ENCODE data around the gene SERPINA3.

Gene SERPINA3

GRCh38 chr14:94638961-94639817 is 27.0 kb downstream of the SERPINA3 start:
- H3F3A ChIP-seq (ENCODE audit: control insufficient read depth, insufficient read depth), result no peaks in the 10 kb centered on the region
- H3K4me2 ChIP-seq (ENCODE audit: low read length), result no peak overlapping the region
- no peaks in the 10 kb centered on the region for H3K27me3 ChIP-seq (ENCODE audit: control insufficient read depth, low read length)
- no peak overlapping the region for H3K27ac ChIP-seq (ENCODE audit: low read depth, low read length)
- H3K4me3 ChIP-seq (ENCODE audit: low read length), result no peak overlapping the region
- no peaks in the 10 kb centered on the region for H4K20me1 ChIP-seq (ENCODE audit: control insufficient read depth, insufficient read depth, low read depth, low read length)
- H3K79me2 ChIP-seq (ENCODE audit: control insufficient read depth, low read length), result no peaks in the 10 kb centered on the region
- TF ChIP-seq EZH2phosphoT487 (IDR thresholded peaks at IDR 0.05; ENCODE audit: borderline replicate concordance, low read length) (no peak), CTCF (IDR thresholded peaks at IDR 0.05; ENCODE audit: low read depth, low read length, poor library complexity, severe bottlenecking) (no peak)
- H3K4me1 ChIP-seq (ENCODE audit: control insufficient read depth, low read length), result no peaks in the 10 kb centered on the region
- no peaks in the 10 kb centered on the region for H3K9me2 ChIP-seq (replicated peaks; ENCODE audit: control insufficient read depth, low read length)
- H3K36me3 ChIP-seq (ENCODE audit: control insufficient read depth, low read length), result no peaks in the 10 kb centered on the region
- no peaks in the 10 kb centered on the region for H3K9me3 ChIP-seq (ENCODE audit: control insufficient read depth, insufficient read depth, low read length)

- Histone ChIP-seq H3K9me3 (ENCODE audit: control insufficient read depth, insufficient read depth, low read length) (no peaks in the 10 kb centered on the region), H3F3A (ENCODE audit: control insufficient read depth, insufficient read depth) (no peaks in the 10 kb centered on the region), H4K20me1 (ENCODE audit: control insufficient read depth, insufficient read depth, low read depth, low read length) (no peaks in the 10 kb centered on the region), H3K9me2 (replicated peaks; ENCODE audit: control insufficient read depth, low read length) (no peaks in the 10 kb centered on the region), H3K79me2 (ENCODE audit: control insufficient read depth, low read length) (no peaks in the 10 kb centered on the region), H3K27ac (ENCODE audit: low read depth, low read length) (no peak overlapping the region), H3K4me3 (ENCODE audit: low read length) (no peak overlapping the region), H3K27me3 (ENCODE audit: control insufficient read depth, low read length) (no peaks in the 10 kb centered on the region), H3K36me3 (ENCODE audit: control insufficient read depth, low read length) (no peaks in the 10 kb centered on the region), H3K4me2 (ENCODE audit: low read length) (no peak overlapping the region), H3K4me1 (ENCODE audit: control insufficient read depth, low read length) (no peaks in the 10 kb centered on the region)
- TF ChIP-seq EZH2phosphoT487 (IDR thresholded peaks at IDR 0.05; ENCODE audit: borderline replicate concordance, low read length) (no peak), CTCF (IDR thresholded peaks at IDR 0.05; ENCODE audit: low read depth, low read length, poor library complexity, severe bottlenecking) (no peak)
Measured at GRCh38 chr14:94640721-94641631, 28.8 kb downstream of the SERPINA3 start.

GRCh38 chr14:94641632-94641955 is 29.4 kb downstream of the SERPINA3 start:
- Histone ChIP-seq H3K9me2 (replicated peaks; ENCODE audit: control insufficient read depth, low read length) (no peaks in the 10 kb centered on the region), H3F3A (ENCODE audit: control insufficient read depth, insufficient read depth) (no peaks in the 10 kb centered on the region), H3K27ac (ENCODE audit: low read depth, low read length) (no peak overlapping the region), H4K20me1 (ENCODE audit: control insufficient read depth, insufficient read depth, low read depth, low read length) (no peaks in the 10 kb centered on the region), H3K4me2 (ENCODE audit: low read length) (no peak overlapping the region), H3K79me2 (ENCODE audit: control insufficient read depth, low read length) (no peaks in the 10 kb centered on the region), H3K4me1 (ENCODE audit: control insufficient read depth, low read length) (no peaks in the 10 kb centered on the region), H3K4me3 (ENCODE audit: low read length) (no peak overlapping the region), H3K9me3 (ENCODE audit: control insufficient read depth, insufficient read depth, low read length) (no peaks in the 10 kb centered on the region), H3K36me3 (ENCODE audit: control insufficient read depth, low read length) (no peaks in the 10 kb centered on the region), H3K27me3 (ENCODE audit: control insufficient read depth, low read length) (no peaks in the 10 kb centered on the region)
- TF ChIP-seq CTCF (IDR thresholded peaks at IDR 0.05; ENCODE audit: low read depth, low read length, poor library complexity, severe bottlenecking), result no peak
- TF ChIP-seq EZH2phosphoT487 (IDR thresholded peaks at IDR 0.05; ENCODE audit: borderline replicate concordance, low read length), result no peak

Data from DOHH2 (cell line).